Measurements from ENCODE around the gene SCYL3.

Gene SCYL3

GRCh38 chr1:169900571-169900970 is 6.9 kb upstream of the SCYL3 start:
- no peak for DNase-seq (ENCODE audit: low read depth in 2 of 2)

GRCh38 chr1:169899519-169900217 is 6.0 kb upstream of the SCYL3 start:
- no peak for DNase-seq (ENCODE audit: low read depth in 2 of 2)

GRCh38 chr1:169896013-169896412 is 2.3 kb upstream of the SCYL3 start:
- no peak for DNase-seq (ENCODE audit: low read depth in 2 of 2)

GRCh38 chr1:169894424-169895145 is 889 bp upstream of the SCYL3 start:
- DNase-seq (ENCODE audit: low read depth in 2 of 2), result no peak

- no peak for DNase-seq (ENCODE audit: low read depth in 2 of 2)
These were observed 610 bp downstream of the SCYL3 start for GRCh38 chr1:169892927-169893644.

- no peak for DNase-seq (ENCODE audit: low read depth in 2 of 2)
These were observed 1.3 kb downstream of the SCYL3 start for GRCh38 chr1:169892176-169892926.

GRCh38 chr1:169891539-169891885 is 2.2 kb downstream of the SCYL3 start:
- no peak for DNase-seq (ENCODE audit: low read depth in 2 of 2)

GRCh38 chr1:169890761-169891538 is 2.7 kb downstream of the SCYL3 start:
- DNase-seq (ENCODE audit: low read depth in 2 of 2), result peak; percentile 4 to 14

- no peak for DNase-seq (ENCODE audit: low read depth in 2 of 2)
These were observed 3.8 kb downstream of the SCYL3 start for GRCh38 chr1:169889871-169890270.

- DNase-seq (ENCODE audit: low read depth in 2 of 2), result no peak
These were observed 6.8 kb downstream of the SCYL3 start for GRCh38 chr1:169886931-169887330.

- DNase-seq (ENCODE audit: low read depth in 2 of 2), result no peak
These were observed 7.3 kb downstream of the SCYL3 start for GRCh38 chr1:169886422-169886821.

- no peak for DNase-seq (ENCODE audit: low read depth in 2 of 2)
These were observed 8.5 kb downstream of the SCYL3 start for GRCh38 chr1:169885207-169885606.

- DNase-seq (ENCODE audit: low read depth in 2 of 2), result no peak
These were observed 9.1 kb downstream of the SCYL3 start for GRCh38 chr1:169884634-169885033.

GRCh38 chr1:169882039-169882511 is 11.6 kb downstream of the SCYL3 start:
- DNase-seq (ENCODE audit: low read depth in 2 of 2), result no peak

GRCh38 chr1:169879034-169879840 is 14.5 kb downstream of the SCYL3 start:
- no peak for DNase-seq (ENCODE audit: low read depth in 2 of 2)

- DNase-seq (ENCODE audit: low read depth in 2 of 2), result no peak
These were observed 15.2 kb downstream of the SCYL3 start for GRCh38 chr1:169878498-169878897.

GRCh38 chr1:169877800-169878491 is 15.8 kb downstream of the SCYL3 start:
- DNase-seq (ENCODE audit: low read depth in 2 of 2), result no peak

- DNase-seq (ENCODE audit: low read depth in 2 of 2), result no peak
These were observed 19.5 kb downstream of the SCYL3 start for GRCh38 chr1:169874229-169874628.

- no peak for DNase-seq (ENCODE audit: low read depth in 2 of 2)
These were observed 20.0 kb downstream of the SCYL3 start for GRCh38 chr1:169873582-169874199.
